HS-27A (cell line): ENCODE data around the gene EQTN.
"Not testable (repeated sequence)": the region's sequence is repeated elsewhere in the genome, so short reads cannot be mapped to it uniquely, and the experiment has no call there.

Source experiments
- DNase-seq: peaks from one replicate; pipeline ENCODE4 v3.0.0-alpha.2; 2012; ENCODE audit warnings: low read depth, missing footprints

Gene EQTN

GRCh38 chr9:27293996-27294395 lies 3.0 kb downstream of the EQTN start:
- no peak for DNase-seq

GRCh38 chr9:27292659-27293405 lies 4.1 kb downstream of the EQTN start:
- no peak for DNase-seq

GRCh38 chr9:27291292-27291691 lies 5.7 kb downstream of the EQTN start:
- DNase-seq = no peak

GRCh38 chr9:27282269-27282668 lies 14.7 kb downstream of the EQTN start:
- no peak for DNase-seq

- no peak for DNase-seq
These were observed 16.1 kb downstream of the EQTN start for GRCh38 chr9:27280860-27281259.

- DNase-seq = no peak
These were observed 16.7 kb downstream of the EQTN start for GRCh38 chr9:27280249-27280648.

GRCh38 chr9:27279611-27280010 lies 17.3 kb downstream of the EQTN start:
- no peak for DNase-seq

- DNase-seq = no peak
These were observed 18.6 kb downstream of the EQTN start for GRCh38 chr9:27278374-27278773.

- peak; percentile 15 for DNase-seq
These were observed 20.5 kb downstream of the EQTN start for GRCh38 chr9:27276193-27277030.

- no peak for DNase-seq
These were observed 23.8 kb downstream of the EQTN start for GRCh38 chr9:27273186-27273585.

- DNase-seq = no peak
These were observed 24.8 kb downstream of the EQTN start for GRCh38 chr9:27272103-27272502.

GRCh38 chr9:27261517-27262211 lies 35.3 kb downstream of the EQTN start:
- DNase-seq = no peak

- DNase-seq = no peak
These were observed 36.0 kb downstream of the EQTN start for GRCh38 chr9:27260789-27261516.

- DNase-seq = no peak
These were observed 38.3 kb downstream of the EQTN start for GRCh38 chr9:27258662-27259061.

GRCh38 chr9:27248702-27249101 lies 48.2 kb downstream of the EQTN start:
- no peak for DNase-seq

GRCh38 chr9:27247756-27248155 lies 49.2 kb downstream of the EQTN start:
- DNase-seq = peak; percentile 59

- DNase-seq = not testable (repeated sequence)
These were observed 57.3 kb downstream of the EQTN start for GRCh38 chr9:27239648-27240047.
